OCI-LY1 (cell line): Measurements from ENCODE around the gene UPB1.

Experiments
- H2AFZ ChIP-seq: fragments of 200-600 bp; sonication (generic), shearing (Covaris generic); 2 replicates; pipeline ENCODE4 v1.6.0; 2014; ENCODE audit warnings: antibody characterized with exemption, mild to moderate bottlenecking, low read length
- H3F3A ChIP-seq: fragments of 200-600 bp; sonication (generic), shearing (Covaris generic); 2 replicates; pipeline ENCODE4 v1.6.0; 2014; ENCODE audit warnings: mild to moderate bottlenecking, antibody characterized with exemption, low read length, moderate library complexity; ENCODE audit not compliant: insufficient read depth
- H3K27ac ChIP-seq: fragments of 200-600 bp; sonication (generic); 2 replicates; pipeline ENCODE4 v1.5.1; 2014; ENCODE audit warnings: low read length, mixed run types, mild to moderate bottlenecking, low read depth; ENCODE audit not compliant: poor library complexity, severe bottlenecking
- H3K27me3 ChIP-seq: fragments of 200-600 bp; sonication (generic); 2 replicates; pipeline ENCODE4 v1.6.0; 2014; ENCODE audit warnings: antibody characterized with exemption, mild to moderate bottlenecking, low read length, moderate library complexity; ENCODE audit not compliant: insufficient read depth
- H3K36me3 ChIP-seq: fragments of 200-600 bp; sonication (generic); 2 replicates; pipeline ENCODE4 v1.6.1; 2014; ENCODE audit warnings: mild to moderate bottlenecking, antibody characterized with exemption, low read length, moderate library complexity, mixed read lengths; ENCODE audit not compliant: insufficient read depth
- H3K4me1 ChIP-seq: fragments of 200-600 bp; sonication (generic); 2 replicates; pipeline ENCODE4 v1.5.1; 2014; ENCODE audit warnings: mild to moderate bottlenecking, low read length, moderate library complexity; ENCODE audit not compliant: insufficient read depth, severe bottlenecking
- H3K4me2 ChIP-seq: fragments of 200-600 bp; sonication (generic), shearing (Covaris generic); 2 replicates; pipeline ENCODE4 v1.6.1; 2014; ENCODE audit warnings: low read length
- H3K4me3 ChIP-seq: fragments of 200-600 bp; sonication (generic); 2 replicates; pipeline ENCODE4 v1.5.1; 2014; ENCODE audit warnings: low read length, low read depth, mild to moderate bottlenecking, mixed read lengths; ENCODE audit not compliant: poor library complexity, severe bottlenecking
- H3K79me2 ChIP-seq: fragments of 200-600 bp; shearing (Covaris generic); 2 replicates; pipeline ENCODE4 v1.6.1; 2016; ENCODE audit warnings: mixed run types, low read length, mixed read lengths; ENCODE audit not compliant: insufficient read depth
- H3K9ac ChIP-seq: fragments of 200-600 bp; sonication (generic), shearing (Covaris generic); 2 replicates; pipeline ENCODE4 v1.6.1; 2014; ENCODE audit warnings: mild to moderate bottlenecking, low read length, mixed read lengths
- H3K9me2 ChIP-seq: fragments of 200-600 bp; sonication (generic), shearing (Covaris generic); 2 replicates; pipeline ENCODE4 v1.6.1; 2014; ENCODE audit warnings: low read depth, mild to moderate bottlenecking, low read length, mixed read lengths
- H3K9me3 ChIP-seq: fragments of 200-600 bp; shearing (Covaris generic); 2 replicates; pipeline ENCODE4 v1.6.1; 2014; ENCODE audit warnings: low read length, mixed read lengths
- H4K20me1 ChIP-seq: fragments of 200-600 bp; sonication (generic), shearing (Covaris generic); 2 replicates; pipeline ENCODE4 v1.6.0; 2016; ENCODE audit warnings: mild to moderate bottlenecking, low read length; ENCODE audit not compliant: insufficient read depth
- CTCF ChIP-seq: fragments of 200-600 bp; sonication (generic), shearing (Covaris generic); IDR thresholded peaks from 2 replicates; pipeline ENCODE4 v1.5.1; 2017; ENCODE audit warnings: mild to moderate bottlenecking, antibody characterized with exemption, low read length, moderate library complexity, mixed read lengths
- EZH2 ChIP-seq: fragments of 200-600 bp; sonication (generic), shearing (Covaris generic); IDR thresholded peaks from 2 replicates; pipeline ENCODE4 v1.8.0; 2017; ENCODE audit warnings: borderline replicate concordance, mixed run types, mild to moderate bottlenecking, antibody characterized with exemption, low read length, moderate library complexity, mixed read lengths

The UPB1 gene

GRCh38 chr22:24565077-24565476 is 69.9 kb downstream of the UPB1 start:
- Histone ChIP-seq H3K79me2 (peaks cover 51% of the 10 kb centered on the region), H3K27ac (no peak overlapping the region), H3K27me3 (no peaks in the 10 kb centered on the region), H3K4me1 (no peaks in the 10 kb centered on the region), H3K9me3 (no peaks in the 10 kb centered on the region), H3F3A (no peaks in the 10 kb centered on the region), H3K36me3 (peaks cover 82% of the 10 kb centered on the region), H2AFZ (no peak overlapping the region), H4K20me1 (no peaks in the 10 kb centered on the region; the same call in 1 of the 2 replicates), H3K9ac (no peak overlapping the region), H3K4me3 (no peak overlapping the region), H3K4me2 (no peak overlapping the region), H3K9me2 (no peaks in the 10 kb centered on the region)
- TF ChIP-seq CTCF: no peak
- no peak for TF ChIP-seq EZH2

GRCh38 chr22:24566899-24567511 is 71.9 kb downstream of the UPB1 start:
- Histone ChIP-seq H3K9me3 (no peaks in the 10 kb centered on the region), H3K27ac (no peak overlapping the region), H4K20me1 (no peaks in the 10 kb centered on the region; the same call in 1 of the 2 replicates), H3K36me3 (peaks cover 87% of the 10 kb centered on the region), H2AFZ (no peak overlapping the region), H3K4me1 (no peaks in the 10 kb centered on the region), H3K79me2 (peaks cover 39% of the 10 kb centered on the region), H3K27me3 (no peaks in the 10 kb centered on the region), H3K9ac (no peak overlapping the region), H3K4me3 (no peak overlapping the region), H3K4me2 (no peak overlapping the region), H3K9me2 (no peaks in the 10 kb centered on the region), H3F3A (no peaks in the 10 kb centered on the region)
- TF ChIP-seq EZH2: no peak
- no peak for TF ChIP-seq CTCF

- Histone ChIP-seq H3K9me3 (no peaks in the 10 kb centered on the region), H3K4me2 (no peak overlapping the region), H3K4me3 (no peak overlapping the region), H3F3A (no peaks in the 10 kb centered on the region), H3K4me1 (no peaks in the 10 kb centered on the region), H3K9me2 (no peaks in the 10 kb centered on the region), H2AFZ (no peak overlapping the region), H3K79me2 (peaks cover 32% of the 10 kb centered on the region), H3K27me3 (no peaks in the 10 kb centered on the region), H4K20me1 (no peaks in the 10 kb centered on the region; the same call in 1 of the 2 replicates), H3K27ac (no peak overlapping the region), H3K9ac (no peak overlapping the region), H3K36me3 (peaks cover 90% of the 10 kb centered on the region)
- TF ChIP-seq EZH2 (no peak), CTCF (no peak)
These were observed 72.5 kb downstream of the UPB1 start for GRCh38 chr22:24567668-24568067.
